HCT116 (cell line): ENCODE measurements around the gene TNFAIP8. TPM values are rescaled to one million over a fixed set of nuclear protein-coding genes. Genes with fewer than 3 reads are reported as not detected.

Source experiments
- ATAC-seq: fragments of 200-7000 bp; cut with Tn5 transposase; 2 replicates; pipeline ENCODE4 v1.9.1; 2020; ENCODE audit warnings: mild to moderate bottlenecking, moderate library complexity
- BruUV-seq: library from RNA; stranded (reverse); fragments of 400-500 nt; replicated peaks from 2 replicates; lab custom pipeline; 2021; lab: Mats Ljungman, UMichigan
- CTCF ChIA-PET: fragments of 300-600 bp; sonication (Branson Sonifier 250); formaldehyde crosslinking; loops from one replicate; lab custom pipeline; 2021; ENCODE audit warnings: antibody characterized with exemption; lab: Charles Lee
- POLR2A ChIA-PET: fragments of 300-600, 350-600 bp; sonication (Branson Sonifier 250); formaldehyde crosslinking; loops from one replicate; lab custom pipeline; 2021; ENCODE audit warnings: antibody characterized with exemption; lab: Charles Lee
- RAD21 ChIA-PET, 2 experiments: fragments of 300-600 bp; sonication (Branson Sonifier 250); formaldehyde crosslinking; loops; one replicate each; lab custom pipeline; 2023; ENCODE audit warnings: low total read pairs in 2 of 2; ENCODE audit not compliant: uncharacterized antibody in 2 of 2, unreplicated experiment in 2 of 2, low non-redundant PET in 1 of 2; lab: Charles Lee
- DNase-seq: peaks from one replicate; pipeline ENCODE4 v3.0.0-alpha.2; 2010; ENCODE audit warnings: low read depth, low spot score
- H2AFZ ChIP-seq: fragments of 200-600 bp; shearing (Covaris generic), sonication (generic); 2 replicates; pipeline ENCODE4 v1.6.1; 2017; ENCODE audit warnings: low read depth, mixed run types, mixed read lengths, antibody characterized with exemption, low read length; ENCODE audit not compliant: poor library complexity, severe bottlenecking
- H3K27ac ChIP-seq: 2 replicates; pipeline ENCODE4 v1.5.1; 2012; ENCODE audit warnings: low read depth, low read length
- H3K27me3 ChIP-seq: fragments of 200-600 bp; sonication (generic); 2 replicates; pipeline ENCODE4 v1.6.1; 2016; ENCODE audit warnings: mixed run types, low read length, mixed read lengths; ENCODE audit not compliant: insufficient read depth
- H3K36me3 ChIP-seq, 2 experiments: fragments of 200-500 bp in 1 of 2; fragments of 200-600 bp in 1 of 2; sonication (Bioruptor generic) in 1 of 2; sonication (generic) in 1 of 2; 2 replicates each; pipeline versions ENCODE4 v1.5.1 to v1.6.1; 2014 to 2016; ENCODE audit warnings: low read length in 2 of 2, inconsistent platforms in 1 of 2, mixed read lengths in 1 of 2, mixed run types in 1 of 2; ENCODE audit not compliant: insufficient read depth in 2 of 2, control insufficient read depth in 1 of 2
- H3K4me1 ChIP-seq, 2 experiments: fragments of 200-600 bp in 1 of 2; sonication (generic) in 1 of 2; 2 replicates each; pipeline versions ENCODE4 v1.5.1 to v1.6.1; 2012 to 2017; ENCODE audit warnings: low read length in 2 of 2, inconsistent platforms in 1 of 2, mild to moderate bottlenecking in 1 of 2, mixed read lengths in 1 of 2, mixed run types in 1 of 2, moderate library complexity in 1 of 2; ENCODE audit not compliant: insufficient read depth in 2 of 2, control insufficient read depth in 1 of 2
- H3K4me2 ChIP-seq: fragments of 200-600 bp; sonication (generic); 2 replicates; pipeline ENCODE4 v1.6.1; 2017; ENCODE audit warnings: mixed run types, low read length, mixed read lengths
- H3K4me3 ChIP-seq, 2 experiments: fragments of 200-600 bp in 1 of 2; sonication (generic) in 1 of 2; replicated peaks in 1 of 2; 2 replicates each; pipeline ENCODE4 v1.5.1; 2011 to 2016; ENCODE audit warnings: low read length in 2 of 2, control low read depth in 1 of 2, low read depth in 1 of 2, mild to moderate bottlenecking in 1 of 2, mixed read lengths in 1 of 2, mixed run types in 1 of 2
- H3K79me2 ChIP-seq: fragments of 200-600 bp; sonication (generic); 2 replicates; pipeline ENCODE4 v1.6.1; 2017; ENCODE audit warnings: mild to moderate bottlenecking, mixed run types, low read length, moderate library complexity, mixed read lengths; ENCODE audit not compliant: insufficient read depth
- H3K9ac ChIP-seq: fragments of 200-600 bp; sonication (generic); 2 replicates; pipeline ENCODE4 v1.6.1; 2016; ENCODE audit warnings: low read length, mixed read lengths
- H3K9me2 ChIP-seq: fragments of 200-600 bp; sonication (generic), shearing (Covaris generic); 2 replicates; pipeline ENCODE4 v1.6.1; 2017; ENCODE audit warnings: mixed run types, mild to moderate bottlenecking, moderate library complexity; ENCODE audit not compliant: insufficient read depth
- H3K9me3 ChIP-seq, 2 experiments: fragments of 200-500 bp in 1 of 2; fragments of 200-600 bp in 1 of 2; sonication (Bioruptor generic) in 1 of 2; sonication (generic) in 1 of 2; 2 replicates each; pipeline ENCODE4 v1.6.1; 2014 to 2017; ENCODE audit warnings: low read length in 2 of 2, mixed read lengths in 2 of 2, inconsistent platforms in 1 of 2, low read depth in 1 of 2, mild to moderate bottlenecking in 1 of 2, mixed run types in 1 of 2, moderate library complexity in 1 of 2; ENCODE audit not compliant: control insufficient read depth in 1 of 2, insufficient read depth in 1 of 2
- H4K20me1 ChIP-seq: fragments of 200-600 bp; sonication (generic), shearing (Covaris generic); 2 replicates; pipeline ENCODE4 v1.6.1; 2017; ENCODE audit warnings: mixed run types, mild to moderate bottlenecking, moderate library complexity; ENCODE audit not compliant: insufficient read depth
- CBX3 ChIP-seq: IDR thresholded peaks from 2 replicates; pipeline ENCODE4 v1.6.1; 2012; ENCODE audit warnings: low read depth
- CEBPB ChIP-seq: IDR thresholded peaks from 2 replicates; pipeline ENCODE4 v1.6.1; 2012; ENCODE audit warnings: low read depth
- CTCF ChIP-seq, 3 experiments: fragments of 200-600 bp in 1 of 3; sonication (generic) in 1 of 3; IDR thresholded peaks in 2 of 3; conservative IDR thresholded peaks in 1 of 3; 2 replicates each; pipeline ENCODE4 v1.5.1; 2012 to 2017; ENCODE audit warnings: low read depth in 2 of 3, low read length in 2 of 3, antibody characterized with exemption in 1 of 3, borderline replicate concordance in 1 of 3, control low read depth in 1 of 3, mild to moderate bottlenecking in 1 of 3, mixed read lengths in 1 of 3, mixed run types in 1 of 3, moderate library complexity in 1 of 3; ENCODE audit not compliant: insufficient read depth in 1 of 3
- EGR1 ChIP-seq: IDR thresholded peaks from 2 replicates; pipeline ENCODE4 v1.6.1; 2012; ENCODE audit warnings: low read depth
- ELF1 ChIP-seq: IDR thresholded peaks from 2 replicates; pipeline ENCODE4 v1.6.1; 2012; ENCODE audit warnings: low read depth, borderline replicate concordance
- EZH2 ChIP-seq: fragments of 200-600 bp; sonication (generic); IDR thresholded peaks from 2 replicates; pipeline ENCODE4 v1.6.1; 2017; ENCODE audit warnings: antibody characterized with exemption, mixed run types
- MAX ChIP-seq: IDR thresholded peaks from 2 replicates; pipeline ENCODE4 v1.6.1; 2012
- POLR2A ChIP-seq: IDR thresholded peaks from 2 replicates; pipeline ENCODE4 v1.7.0; 2011; ENCODE audit warnings: borderline replicate concordance; ENCODE audit not compliant: insufficient read depth, insufficient read length; ENCODE audit errors: extremely low read depth
- RAD21 ChIP-seq: IDR thresholded peaks from 2 replicates; pipeline ENCODE4 v1.6.1; 2012; ENCODE audit warnings: low read depth, mild to moderate bottlenecking
- REST ChIP-seq: IDR thresholded peaks from 2 replicates; pipeline ENCODE4 v1.6.1; 2012; ENCODE audit warnings: low read depth
- SIN3A ChIP-seq: IDR thresholded peaks from 2 replicates; pipeline ENCODE4 v1.6.1; 2012; ENCODE audit warnings: low read depth
- SRF ChIP-seq: IDR thresholded peaks from 2 replicates; pipeline ENCODE4 v1.6.1; 2012; ENCODE audit warnings: low read depth
- TCF7L2 ChIP-seq: IDR thresholded peaks from 2 replicates; pipeline ENCODE4 v1.7.0; 2011; ENCODE audit warnings: borderline replicate concordance, inconsistent platforms; ENCODE audit not compliant: insufficient read depth, insufficient read length; ENCODE audit errors: extremely low read depth
- YY1 ChIP-seq: IDR thresholded peaks from 2 replicates; pipeline ENCODE4 v1.6.1; 2011; ENCODE audit warnings: low read length, low read depth, moderate library complexity, mild to moderate bottlenecking; ENCODE audit not compliant: insufficient replicate concordance; ENCODE audit errors: extremely low read depth
- ZBTB33 ChIP-seq: IDR thresholded peaks from 2 replicates; pipeline ENCODE4 v1.6.1; 2011; ENCODE audit warnings: mild to moderate bottlenecking, low read length, moderate library complexity; ENCODE audit not compliant: insufficient replicate concordance; ENCODE audit errors: extremely low read depth
- intact Hi-C: fragments of 100-400 bp; cut with micrococcal nuclease; formaldehyde crosslinking; loops from 2 replicates; pipeline ENCODE4 v1.10.0; 2022
- total RNA-seq: library from RNA; stranded (reverse); gene quantifications from one replicate; pipeline ENCODE4 v1.2.1, GENCODE V29; 2021; ENCODE audit not compliant: unreplicated experiment

TNFAIP8 gene
- total RNA-seq, 1 experiment from 2014 or later: 18.4 TPM

- H2AFZ ChIP-seq: no peak overlapping the region
- RAD21 ChIA-PET: no interaction called here
- H3K9ac ChIP-seq: no peak overlapping the region
- intact Hi-C loops: no loop called here
- no TSS peak for BruUV-seq
- H3K27ac ChIP-seq: no peak overlapping the region
- CTCF ChIA-PET: no interaction called here
- H3K9me2 ChIP-seq: no peaks in the 10 kb centered on the region
- no peak for DNase-seq
- H3K79me2 ChIP-seq: no peaks in the 10 kb centered on the region
- no peaks in the 10 kb centered on the region for H3K4me1 ChIP-seq
- H4K20me1 ChIP-seq: no peaks in the 10 kb centered on the region
- no peak overlapping the region for H3K4me3 ChIP-seq
- POLR2A ChIA-PET: no interaction called here
- no peak for TF ChIP-seq REST
- TF ChIP-seq CEBPB: no peak
- no peak for TF ChIP-seq ZBTB33
- no peak for TF ChIP-seq SRF
- no peak for TF ChIP-seq POLR2A
- no peak for TF ChIP-seq CTCF (IDR thresholded peaks at IDR 0.05 in 2 of 3, conservative IDR thresholded peaks at IDR 0.05 in 1 of 3; ENCODE audit: borderline replicate concordance in 1 of 3, insufficient read depth in 1 of 3, low read depth in 2 of 3, low read length in 2 of 3)
- no peak for TF ChIP-seq YY1
- TF ChIP-seq CBX3: no peak
- no peak for TF ChIP-seq ELF1
- TF ChIP-seq SIN3A: no peak
- TF ChIP-seq EGR1: no peak
- no peak for TF ChIP-seq TCF7L2
- TF ChIP-seq RAD21: no peak
- TF ChIP-seq MAX: no peak
- TF ChIP-seq EZH2: no peak
- H3K27me3 ChIP-seq: no peaks in the 10 kb centered on the region
- no peak overlapping the region for H3K4me2 ChIP-seq
- H3K36me3 ChIP-seq: no peaks in the 10 kb centered on the region
- ATAC-seq: no peak
- H3K9me3 ChIP-seq: no peaks in the 10 kb centered on the region
Observed at GRCh38 chr5:119353686-119354366, 2.0 kb upstream of the TNFAIP8 start.
